Chondrocyte (in vitro differentiated cells): ENCODE results near the gene RNU1-4. TPM values are rescaled to one million over a fixed set of nuclear protein-coding genes. Genes with fewer than 3 reads are reported as not detected.
"Not testable (repeated sequence)": the region's sequence is repeated elsewhere in the genome, so short reads cannot be mapped to it uniquely, and the experiment has no call there.

Experiments used
- DNase-seq: peaks from one replicate; pipeline ENCODE4 v3.0.0; 2021; ENCODE audit warnings: mixed read lengths, low spot score
- H3K27ac Mint-ChIP-seq: one replicate; pipeline ENCODE4 v1.8.0; 2021; ENCODE audit warnings: mild to moderate bottlenecking, moderate library complexity, mixed read lengths; ENCODE audit not compliant: unreplicated experiment
- H3K27me3 Mint-ChIP-seq: 2 replicates; pipeline ENCODE4 v1.8.0; 2021; ENCODE audit warnings: low read depth, mixed read lengths
- H3K36me3 Mint-ChIP-seq: 2 replicates; pipeline ENCODE4 v1.8.0; 2021; ENCODE audit warnings: low read depth, mixed read lengths
- H3K4me1 Mint-ChIP-seq: 2 replicates; pipeline ENCODE4 v1.8.0; 2021; ENCODE audit warnings: low read depth, mild to moderate bottlenecking, mixed read lengths
- H3K4me3 Mint-ChIP-seq: one replicate; pipeline ENCODE4 v1.8.0; 2021; ENCODE audit warnings: mild to moderate bottlenecking, moderate library complexity, mixed read lengths; ENCODE audit not compliant: unreplicated experiment
- H3K9me3 Mint-ChIP-seq: 2 replicates; pipeline ENCODE4 v1.8.0; 2021; ENCODE audit warnings: low read depth, mixed read lengths
- CTCF ChIP-seq: fragments of 200-600 bp; sonication (generic); IDR thresholded peaks from 2 replicates; pipeline ENCODE4 v1.5.0; 2021; ENCODE audit warnings: antibody characterized with exemption, mild to moderate bottlenecking, moderate library complexity
- total RNA-seq: library from RNA; stranded (reverse); gene quantifications from 3 replicates; pipeline ENCODE4 v1.2.1, GENCODE V29; 2021

Gene RNU1-4
- total RNA-seq, 1 donor from 2014 or later, result 1,438 TPM

GRCh38 chr1:16712984-16713383 lies 27.3 kb upstream of the RNU1-4 start:
- not testable (repeated sequence) for H3K36me3 Mint-ChIP-seq, H3K4me1 Mint-ChIP-seq, H3K27ac Mint-ChIP-seq, H3K4me3 Mint-ChIP-seq, H3K9me3 Mint-ChIP-seq, DNase-seq
- H3K27me3 Mint-ChIP-seq, result peaks cover 12% of the 10 kb centered on the region

- not testable (repeated sequence) for H3K4me1 Mint-ChIP-seq, H3K9me3 Mint-ChIP-seq, H3K4me3 Mint-ChIP-seq, DNase-seq, H3K27ac Mint-ChIP-seq, H3K36me3 Mint-ChIP-seq
- peaks cover 12% of the 10 kb centered on the region for H3K27me3 Mint-ChIP-seq
Observed at GRCh38 chr1:16713480-16713879, 26.8 kb upstream of the RNU1-4 start.

DNA sequence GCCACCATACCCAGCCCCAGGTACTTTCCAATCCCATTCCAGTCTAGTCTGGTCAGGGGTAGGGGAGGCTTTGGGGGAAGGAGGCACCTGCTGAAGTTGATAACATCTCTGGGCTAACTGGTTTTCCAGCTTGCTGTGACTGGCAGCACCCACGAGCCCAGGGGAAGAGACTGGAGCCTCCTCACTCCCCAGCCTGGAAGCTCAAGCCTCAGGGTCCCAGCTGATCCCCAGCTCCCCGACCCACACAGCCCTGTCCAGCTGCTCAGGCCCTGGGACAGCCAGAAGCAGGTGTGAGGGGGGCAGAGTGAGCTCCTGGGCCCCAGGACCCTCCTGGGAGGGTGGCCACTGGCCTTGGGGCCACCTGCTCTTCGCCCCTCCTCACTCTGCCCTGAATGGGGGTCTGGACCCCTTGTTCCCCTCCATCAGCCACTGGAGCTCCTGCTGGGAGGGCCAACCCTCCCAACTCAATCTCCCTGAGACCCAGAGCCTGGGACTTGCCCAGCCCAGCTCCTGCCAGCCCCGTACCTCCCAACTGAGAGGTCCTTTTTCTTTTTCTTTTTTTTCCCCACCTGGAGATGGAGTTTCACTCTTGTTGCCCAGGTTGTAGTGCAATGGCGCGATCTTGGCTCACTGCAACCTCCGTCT lies 23.5 kb upstream of the RNU1-4 start:
- TF ChIP-seq CTCF, result no peak
- H3K27ac Mint-ChIP-seq, result no peak overlapping the region
- peaks cover 12% of the 10 kb centered on the region for H3K27me3 Mint-ChIP-seq
- H3K4me1 Mint-ChIP-seq, result peaks cover 6% of the 10 kb centered on the region
- H3K36me3 Mint-ChIP-seq, result no peaks in the 10 kb centered on the region
- H3K9me3 Mint-ChIP-seq, result no peaks in the 10 kb centered on the region
- peak; percentile 75 for DNase-seq
- H3K4me3 Mint-ChIP-seq, result no peak overlapping the region

DNA sequence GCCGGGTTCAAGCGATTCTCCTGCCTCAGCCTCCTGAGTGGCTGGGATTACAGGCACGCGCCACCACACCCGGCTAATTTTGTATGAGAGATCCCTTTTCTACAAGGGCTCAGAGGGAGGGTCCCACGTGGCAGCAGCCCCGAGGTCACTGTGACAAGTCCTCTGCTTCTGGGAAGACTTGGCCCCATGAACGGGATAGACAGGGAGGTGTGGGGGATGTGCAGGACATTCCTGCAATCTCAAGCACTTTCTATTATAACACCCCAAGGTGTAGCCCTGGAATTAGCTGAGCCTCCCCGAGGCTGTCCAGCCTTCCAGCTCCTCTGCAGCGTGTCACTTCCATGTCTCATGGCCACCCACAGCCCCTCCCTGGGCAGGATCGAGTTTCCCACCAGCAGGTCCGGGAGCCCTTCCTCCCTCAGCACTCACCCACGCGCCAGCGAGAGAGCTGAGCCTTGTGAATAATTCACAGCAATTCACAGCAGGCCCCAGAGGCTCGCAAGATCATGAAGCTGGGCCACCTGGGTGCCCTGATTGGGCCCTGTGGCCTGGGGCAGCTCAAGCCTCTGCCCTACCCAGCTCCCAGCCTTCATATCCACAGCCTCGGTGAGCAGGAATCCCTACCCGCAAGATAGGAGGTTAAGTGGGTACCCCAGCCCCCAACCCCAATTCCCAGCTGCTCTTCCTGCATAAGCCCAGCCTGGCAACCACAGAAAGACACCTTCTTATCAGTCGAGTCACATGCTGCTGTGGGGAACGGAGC lies 22.8 kb upstream of the RNU1-4 start:
- Mint-ChIP-seq H3K4me3 (no peak overlapping the region), H3K4me1 (peaks cover 6% of the 10 kb centered on the region), H3K36me3 (no peaks in the 10 kb centered on the region), H3K9me3 (no peaks in the 10 kb centered on the region), H3K27ac (no peak overlapping the region), H3K27me3 (peaks cover 12% of the 10 kb centered on the region)
- no peak for TF ChIP-seq CTCF
- peak; percentile 90 for DNase-seq

GRCh38 chr1:16718099-16718907 lies 22.0 kb upstream of the RNU1-4 start:
- not testable (repeated sequence) for H3K27ac Mint-ChIP-seq, H3K4me1 Mint-ChIP-seq, H3K36me3 Mint-ChIP-seq, H3K4me3 Mint-ChIP-seq, H3K9me3 Mint-ChIP-seq
- DNase-seq, result peak; percentile 72
- H3K27me3 Mint-ChIP-seq, result peaks cover 12% of the 10 kb centered on the region

GRCh38 chr1:16718908-16719533 lies 21.3 kb upstream of the RNU1-4 start:
- H3K27ac Mint-ChIP-seq, result no peak overlapping the region
- no peaks in the 10 kb centered on the region for H3K36me3 Mint-ChIP-seq
- peaks cover 6% of the 10 kb centered on the region for H3K4me1 Mint-ChIP-seq
- H3K27me3 Mint-ChIP-seq, result peaks cover 12% of the 10 kb centered on the region
- DNase-seq, result peak; percentile 86
- H3K9me3 Mint-ChIP-seq, result no peaks in the 10 kb centered on the region
- TF ChIP-seq CTCF, result no peak
- H3K4me3 Mint-ChIP-seq, result no peak overlapping the region
